Panc1 (cell line): ENCODE data around the gene TBC1D22B. TPM values are rescaled to one million over a fixed set of nuclear protein-coding genes. Genes with fewer than 3 reads are reported as not detected.

ENCODE experiments used
- ATAC-seq: fragments of 200-7000 bp; cut with Tn5 transposase; 2 replicates; pipeline ENCODE4 v1.9.1; 2020; ENCODE audit warnings: mild to moderate bottlenecking, moderate library complexity
- BruUV-seq: library from RNA; stranded (reverse); fragments of 400-500 nt; replicated peaks from 2 replicates; lab custom pipeline; 2021; lab: Mats Ljungman, UMichigan
- CTCF ChIA-PET: fragments of 300-600 bp; sonication (Branson Sonifier 250); formaldehyde crosslinking; loops from one replicate; lab custom pipeline; 2022; ENCODE audit warnings: antibody characterized with exemption; lab: Charles Lee
- POLR2A ChIA-PET: fragments of 300-600 bp; sonication (Branson Sonifier 250); formaldehyde crosslinking; loops from one replicate; lab custom pipeline; 2022; ENCODE audit warnings: antibody characterized with exemption; lab: Charles Lee
- DNase-seq: peaks from one replicate; pipeline ENCODE4 v3.0.0-alpha.2; 2010; ENCODE audit warnings: low read depth, low spot score
- H3K27ac ChIP-seq: 2 replicates; pipeline ENCODE4 v1.5.1; 2011; ENCODE audit warnings: mild to moderate bottlenecking, low read length, inconsistent platforms
- H3K27me3 ChIP-seq: fragments of 200-500 bp; sonication (Bioruptor generic); 2 replicates; pipeline ENCODE4 v1.6.0; 2014; ENCODE audit warnings: low read length, inconsistent platforms; ENCODE audit not compliant: control insufficient read depth, insufficient read depth
- H3K36me3 ChIP-seq: fragments of 200-500 bp; sonication (Bioruptor generic); 2 replicates; pipeline ENCODE4 v1.5.1; 2014; ENCODE audit warnings: inconsistent platforms, mild to moderate bottlenecking, low read length, moderate library complexity; ENCODE audit not compliant: control insufficient read depth, insufficient read depth
- H3K4me1 ChIP-seq: 2 replicates; pipeline ENCODE4 v1.5.1; 2011; ENCODE audit warnings: inconsistent platforms, mild to moderate bottlenecking, low read length, moderate library complexity; ENCODE audit not compliant: control insufficient read depth, insufficient read depth
- H3K4me3 ChIP-seq, 2 experiments: 2 replicates each; pipeline ENCODE4 v1.5.1; 2011 to 2012; ENCODE audit warnings: low read depth in 2 of 2, low read length in 2 of 2, mild to moderate bottlenecking in 2 of 2, inconsistent platforms in 1 of 2, moderate library complexity in 1 of 2
- H3K9me3 ChIP-seq: fragments of 200-500 bp; sonication (Bioruptor generic); 2 replicates; pipeline ENCODE4 v1.5.1; 2014; ENCODE audit warnings: low read depth, mild to moderate bottlenecking, inconsistent platforms, low read length, moderate library complexity; ENCODE audit not compliant: control insufficient read depth, insufficient read depth
- CTCF ChIP-seq: fragments of 450-650 bp; IDR thresholded peaks from 2 replicates; pipeline ENCODE4 v1.5.1; 2017; ENCODE audit warnings: mild to moderate bottlenecking
- POLR2AphosphoS5 ChIP-seq: IDR thresholded peaks from 2 replicates; pipeline ENCODE4 v1.6.1; 2012; ENCODE audit warnings: mild to moderate bottlenecking, low read depth, low read length, moderate library complexity
- SIN3A ChIP-seq: IDR thresholded peaks from 2 replicates; pipeline ENCODE4 v1.6.1; 2012; ENCODE audit warnings: low read depth, mild to moderate bottlenecking, low read length, moderate library complexity, borderline replicate concordance; ENCODE audit not compliant: insufficient read depth
- TCF7L2 ChIP-seq: IDR thresholded peaks from 2 replicates; pipeline ENCODE4 v1.6.1; 2011; ENCODE audit warnings: mild to moderate bottlenecking, low read depth, low read length, inconsistent platforms
- in situ Hi-C: cut with HindIII; loops from 2 replicates; pipeline ENCODE4 v1.10.0; 2016; ENCODE audit warnings: low sequenced_read_pairs, low pct_unique_long_range_greater_than_20kb
- intact Hi-C: fragments of 100-400 bp; cut with micrococcal nuclease; formaldehyde crosslinking; loops from one replicate; pipeline ENCODE4 v1.10.0; 2022; ENCODE audit not compliant: unreplicated experiment
- total RNA-seq: library from RNA; stranded (reverse); gene quantifications from one replicate; pipeline ENCODE4 v1.2.1, GENCODE V29; 2021; ENCODE audit not compliant: unreplicated experiment
- TF ChIP-seq, protein P1 (sequence below), 2 experiments: IDR thresholded peaks; 2 replicates each; pipeline ENCODE4 v1.6.1; 2011 to 2012; ENCODE audit warnings: low read depth in 2 of 2, control low read depth in 1 of 2, low read length in 1 of 2, mild to moderate bottlenecking in 1 of 2, moderate library complexity in 1 of 2; ENCODE audit not compliant: insufficient read depth in 1 of 2

The TBC1D22B gene
- total RNA-seq, 1 experiment from 2014 or later, result 13.0 TPM

DNA sequence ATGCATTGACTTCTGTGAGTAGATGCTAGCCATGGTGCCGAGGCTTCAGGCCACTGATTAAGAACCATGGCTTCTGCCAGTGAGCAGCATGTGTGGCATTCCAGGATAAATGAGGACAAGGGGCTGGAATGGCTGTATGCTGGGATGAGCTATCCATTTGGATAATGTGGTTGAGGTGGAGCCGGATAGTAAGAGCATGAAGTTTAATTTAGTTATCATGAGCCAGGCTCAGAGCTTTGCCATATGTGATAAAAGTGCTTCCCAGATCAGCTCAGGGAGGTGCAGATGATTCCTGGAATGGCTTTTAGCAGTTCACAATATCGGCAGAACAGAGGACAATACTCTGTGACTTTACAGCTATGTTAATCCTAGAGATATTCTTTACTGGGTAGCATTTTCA lies 61.6 kb downstream of the TBC1D22B start:
- BruUV-seq, result no TSS peak
- in situ Hi-C loops (no loop called here), intact Hi-C loops (no loop called here)
- TF ChIP-seq CTCF, result no peak
- TF ChIP-seq TCF7L2, result no peak
- TF ChIP-seq, protein P1, sequence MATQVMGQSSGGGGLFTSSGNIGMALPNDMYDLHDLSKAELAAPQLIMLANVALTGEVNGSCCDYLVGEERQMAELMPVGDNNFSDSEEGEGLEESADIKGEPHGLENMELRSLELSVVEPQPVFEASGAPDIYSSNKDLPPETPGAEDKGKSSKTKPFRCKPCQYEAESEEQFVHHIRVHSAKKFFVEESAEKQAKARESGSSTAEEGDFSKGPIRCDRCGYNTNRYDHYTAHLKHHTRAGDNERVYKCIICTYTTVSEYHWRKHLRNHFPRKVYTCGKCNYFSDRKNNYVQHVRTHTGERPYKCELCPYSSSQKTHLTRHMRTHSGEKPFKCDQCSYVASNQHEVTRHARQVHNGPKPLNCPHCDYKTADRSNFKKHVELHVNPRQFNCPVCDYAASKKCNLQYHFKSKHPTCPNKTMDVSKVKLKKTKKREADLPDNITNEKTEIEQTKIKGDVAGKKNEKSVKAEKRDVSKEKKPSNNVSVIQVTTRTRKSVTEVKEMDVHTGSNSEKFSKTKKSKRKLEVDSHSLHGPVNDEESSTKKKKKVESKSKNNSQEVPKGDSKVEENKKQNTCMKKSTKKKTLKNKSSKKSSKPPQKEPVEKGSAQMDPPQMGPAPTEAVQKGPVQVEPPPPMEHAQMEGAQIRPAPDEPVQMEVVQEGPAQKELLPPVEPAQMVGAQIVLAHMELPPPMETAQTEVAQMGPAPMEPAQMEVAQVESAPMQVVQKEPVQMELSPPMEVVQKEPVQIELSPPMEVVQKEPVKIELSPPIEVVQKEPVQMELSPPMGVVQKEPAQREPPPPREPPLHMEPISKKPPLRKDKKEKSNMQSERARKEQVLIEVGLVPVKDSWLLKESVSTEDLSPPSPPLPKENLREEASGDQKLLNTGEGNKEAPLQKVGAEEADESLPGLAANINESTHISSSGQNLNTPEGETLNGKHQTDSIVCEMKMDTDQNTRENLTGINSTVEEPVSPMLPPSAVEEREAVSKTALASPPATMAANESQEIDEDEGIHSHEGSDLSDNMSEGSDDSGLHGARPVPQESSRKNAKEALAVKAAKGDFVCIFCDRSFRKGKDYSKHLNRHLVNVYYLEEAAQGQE (IDR thresholded peaks at IDR 0.05; ENCODE audit: insufficient read depth in 1 of 2, low read depth in 2 of 2, low read length in 1 of 2), result no peak
- TF ChIP-seq SIN3A, result no peak
- TF ChIP-seq POLR2AphosphoS5, result no peak
- Histone ChIP-seq H3K9me3 (no peaks in the 10 kb centered on the region), H3K4me3 (no peak overlapping the region), H3K4me1 (no peaks in the 10 kb centered on the region; the same call in 1 of the 2 replicates), H3K27ac (no peak overlapping the region), H3K36me3 (0 out of 2 replicates have a peak, but pooled peaks cover 3% of the 10 kb centered on the region), H3K27me3 (no peaks in the 10 kb centered on the region)
- ATAC-seq (no peak), DNase-seq (no peak)
- POLR2A ChIA-PET, result no interaction called here
- CTCF ChIA-PET, result no interaction called here

GRCh38 chr6:37319856-37320480 lies 62.4 kb downstream of the TBC1D22B start:
- ChIA-PET CTCF (no interaction called here), POLR2A (no interaction called here)
- BruUV-seq, result no TSS peak
- TF ChIP-seq, protein P1 (IDR thresholded peaks at IDR 0.05; ENCODE audit: insufficient read depth in 1 of 2, low read depth in 2 of 2, low read length in 1 of 2), result no peak
- TF ChIP-seq TCF7L2, result no peak
- no peak for TF ChIP-seq POLR2AphosphoS5
- no peak for TF ChIP-seq SIN3A
- TF ChIP-seq CTCF, result no peak
- H3K9me3 ChIP-seq, result no peaks in the 10 kb centered on the region
- H3K4me3 ChIP-seq, result no peak overlapping the region
- H3K4me1 ChIP-seq, result no peaks in the 10 kb centered on the region; the same call in 1 of the 2 replicates
- in situ Hi-C loops, result no loop called here
- 0 out of 2 replicates have a peak, but pooled peaks cover 3% of the 10 kb centered on the region for H3K36me3 ChIP-seq
- no peak overlapping the region for H3K27ac ChIP-seq
- no peak for DNase-seq
- intact Hi-C loops, result no loop called here
- H3K27me3 ChIP-seq, result no peaks in the 10 kb centered on the region
- no peak for ATAC-seq
